BLaER1 treated with 17β-estradiol and CSF1 and Interleukin-3, amounts not matched to agents 10 nM and 100 nM (cell line): Measurements from ENCODE around the gene SDR9C7.

Experiments
- H3K27ac ChIP-seq, 11 experiments: shearing (Covaris generic); formaldehyde crosslinking; 2 replicates each; pipeline ENCODE4 v1.8.1; 2022
- H3K27me3 ChIP-seq, 11 experiments: shearing (Covaris generic); formaldehyde crosslinking; 2 replicates each; pipeline ENCODE4 v1.8.1; 2022
- H3K36me3 ChIP-seq, 11 experiments: shearing (Covaris generic); formaldehyde crosslinking; 2 replicates each; pipeline ENCODE4 v1.8.1; 2022
- H3K4me1 ChIP-seq, 10 experiments: shearing (Covaris generic); formaldehyde crosslinking; 2 replicates each; pipeline ENCODE4 v1.8.1; 2022
- H3K4me2 ChIP-seq, 11 experiments: shearing (Covaris generic); formaldehyde crosslinking; 2 replicates each; pipeline ENCODE4 v1.8.1; 2022
- H3K4me3 ChIP-seq, 10 experiments: shearing (Covaris generic); formaldehyde crosslinking; 2 replicates each; pipeline ENCODE4 v1.8.1; 2022
- H3K9ac ChIP-seq, 11 experiments: shearing (Covaris generic); formaldehyde crosslinking; 2 replicates each; pipeline ENCODE4 v1.8.1; 2022
- H3K9me3 ChIP-seq, 11 experiments: shearing (Covaris generic); formaldehyde crosslinking; replicated peaks in 1 of 11; 2 replicates each; pipeline ENCODE4 v1.8.1; 2022
- H4K20me1 ChIP-seq, 11 experiments: shearing (Covaris generic); formaldehyde crosslinking; 2 replicates each; pipeline ENCODE4 v1.8.1; 2022
- Cebpa-rat ChIP-seq, 11 experiments: shearing (Covaris generic); IDR thresholded peaks; 2 replicates each; pipeline ENCODE4 v1.8.1; 2022

SDR9C7 gene

DNA sequence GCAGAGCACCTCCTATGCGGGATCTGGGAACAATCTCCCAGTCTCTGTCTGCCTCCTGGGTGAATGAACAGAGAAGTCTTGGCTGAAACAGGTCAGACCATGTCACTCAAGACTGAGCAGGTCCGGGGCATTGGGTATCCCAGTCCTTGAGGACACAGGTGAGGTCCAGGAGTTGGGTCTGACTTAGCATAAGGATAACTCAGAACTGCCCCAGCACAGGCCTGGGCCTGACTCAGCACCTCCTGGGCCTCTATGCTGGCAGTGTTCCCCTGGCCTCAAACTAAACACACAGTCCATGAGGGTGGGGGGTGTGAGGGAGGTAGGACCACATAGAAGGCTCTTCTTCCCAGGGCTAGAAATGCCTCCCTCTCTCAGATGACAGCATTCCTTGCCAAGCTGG is 1.5 kb upstream of the SDR9C7 start:
- Histone ChIP-seq H3K9ac (no peak overlapping the region), H3K36me3 (no peaks in the 10 kb centered on the region), H3K27me3 (no peaks in the 10 kb centered on the region), H3K4me3 (no peak overlapping the region), H3K4me1 (peaks cover 0 to 42% (median 14%) of the 10 kb centered on the region in 10 experiments; a peak in 16 of 20 replicates), H3K4me2 (no peak overlapping the region), H4K20me1 (no peaks in the 10 kb centered on the region), H3K9me3 (0 out of 22 replicates have a peak, but pooled peaks cover 0 to 5% (median 0%) of the 10 kb centered on the region in 11 experiments), H3K27ac (no peak overlapping the region)
- no peak for TF ChIP-seq Cebpa-rat (IDR thresholded peaks at IDR 0.05)

DNA sequence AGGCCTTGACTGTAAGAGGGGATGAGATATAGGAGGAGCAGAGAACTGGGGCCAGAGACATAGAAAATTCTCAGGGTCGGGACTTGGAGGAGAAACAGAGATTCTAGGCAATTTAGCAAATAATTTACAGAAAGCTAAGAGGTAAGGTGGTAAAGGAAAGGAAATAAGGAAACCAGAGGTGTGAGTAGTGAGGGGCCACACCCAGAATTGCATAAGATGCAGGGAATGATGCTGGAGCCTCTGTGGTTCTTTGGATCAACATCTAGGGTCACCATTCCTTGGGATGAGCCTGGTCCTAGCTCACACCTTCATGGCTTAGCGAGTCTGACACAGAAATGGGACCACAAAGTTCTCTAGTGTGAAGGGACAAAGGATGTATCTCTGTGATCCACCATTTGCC is 949 bp upstream of the SDR9C7 start:
- no peaks in the 10 kb centered on the region for H3K27me3 ChIP-seq
- H3K9ac ChIP-seq, result no peak overlapping the region
- H3K4me2 ChIP-seq, result peak overlapping the region in 2 of 11 experiments; percentile 7 to 18; a peak in 1 of 22 replicates
- H4K20me1 ChIP-seq, result no peaks in the 10 kb centered on the region
- no peak overlapping the region for H3K4me3 ChIP-seq
- 0 out of 22 replicates have a peak, but pooled peaks cover 0 to 5% (median 0%) of the 10 kb centered on the region in 11 experiments for H3K9me3 ChIP-seq
- no peak overlapping the region for H3K27ac ChIP-seq
- H3K4me1 ChIP-seq, result peaks cover 0 to 42% (median 14%) of the 10 kb centered on the region in 10 experiments; a peak in 16 of 20 replicates
- H3K36me3 ChIP-seq, result no peaks in the 10 kb centered on the region
- TF ChIP-seq Cebpa-rat (IDR thresholded peaks at IDR 0.05), result no peak

DNA sequence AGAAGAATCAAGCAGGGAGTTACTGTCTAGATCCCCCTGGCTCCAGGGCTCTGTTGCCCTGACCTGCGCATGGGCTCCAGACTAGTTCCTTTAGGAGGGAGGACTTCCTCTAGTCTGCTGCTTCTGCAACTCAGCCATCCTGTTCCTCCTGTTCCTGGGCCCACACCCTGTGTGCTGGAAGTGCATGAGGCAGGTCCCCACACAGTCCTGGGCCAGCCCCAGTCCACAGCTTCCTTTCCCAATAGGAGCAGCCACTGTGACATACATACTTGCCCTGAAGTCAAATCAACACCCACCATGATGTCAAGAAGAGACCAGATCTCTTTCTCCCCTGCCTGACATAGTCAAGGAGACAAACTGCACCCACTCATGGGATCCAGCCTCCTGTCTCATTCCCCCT is 1.3 kb downstream of the SDR9C7 start:
- Histone ChIP-seq H3K27ac (peak overlapping the region in 3 of 11 experiments; percentile 7 to 54 (median 18); a peak in 4 of 22 replicates), H3K36me3 (no peaks in the 10 kb centered on the region), H3K27me3 (no peaks in the 10 kb centered on the region), H4K20me1 (no peaks in the 10 kb centered on the region), H3K4me2 (peak overlapping the region in 5 of 11 experiments; percentile 6 to 87 (median 69); a peak in 8 of 22 replicates), H3K4me1 (peaks cover 0 to 44% (median 16%) of the 10 kb centered on the region in 10 experiments; a peak in 16 of 20 replicates), H3K9me3 (0 out of 22 replicates have a peak, but pooled peaks cover 0 to 5% (median 0%) of the 10 kb centered on the region in 11 experiments), H3K4me3 (no peak overlapping the region), H3K9ac (0 out of 22 replicates have a peak overlapping the region, but pooled peaks of 1 of the 11 experiments have one; percentile 21)
- no peak for TF ChIP-seq Cebpa-rat (IDR thresholded peaks at IDR 0.05)

DNA sequence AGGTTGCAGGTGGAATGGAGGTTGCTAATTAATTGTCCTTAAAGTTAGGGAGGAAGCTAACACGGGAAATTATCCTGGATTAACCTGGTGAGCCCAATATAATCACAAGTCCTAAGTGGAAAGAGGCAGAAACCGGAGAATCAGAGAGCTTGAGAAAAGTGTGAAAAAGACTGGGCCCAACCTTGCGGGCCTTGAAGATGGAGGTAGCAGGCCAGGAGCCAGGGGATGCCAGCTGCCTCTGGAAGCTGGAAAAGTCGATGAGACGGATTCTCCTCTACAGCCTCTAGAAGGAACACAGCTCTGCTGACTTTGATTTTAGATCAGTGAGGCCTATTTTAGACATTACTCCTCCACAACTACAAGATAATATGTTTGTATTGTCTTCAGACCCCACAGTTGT is 2.1 kb downstream of the SDR9C7 start:
- Histone ChIP-seq H3K27ac (peak overlapping the region in 5 of 11 experiments; percentile 54 to 70 (median 60); a peak in 10 of 22 replicates), H3K9me3 (no peaks in the 10 kb centered on the region), H3K9ac (no peak overlapping the region), H3K36me3 (no peaks in the 10 kb centered on the region), H4K20me1 (no peaks in the 10 kb centered on the region), H3K4me2 (peak overlapping the region in 6 of 11 experiments; percentile 47 to 87 (median 78); a peak in 12 of 22 replicates), H3K4me1 (peaks cover 0 to 44% (median 16%) of the 10 kb centered on the region in 10 experiments; a peak in 16 of 20 replicates), H3K27me3 (no peaks in the 10 kb centered on the region), H3K4me3 (no peak overlapping the region)
- no peak for TF ChIP-seq Cebpa-rat (IDR thresholded peaks at IDR 0.05)

DNA sequence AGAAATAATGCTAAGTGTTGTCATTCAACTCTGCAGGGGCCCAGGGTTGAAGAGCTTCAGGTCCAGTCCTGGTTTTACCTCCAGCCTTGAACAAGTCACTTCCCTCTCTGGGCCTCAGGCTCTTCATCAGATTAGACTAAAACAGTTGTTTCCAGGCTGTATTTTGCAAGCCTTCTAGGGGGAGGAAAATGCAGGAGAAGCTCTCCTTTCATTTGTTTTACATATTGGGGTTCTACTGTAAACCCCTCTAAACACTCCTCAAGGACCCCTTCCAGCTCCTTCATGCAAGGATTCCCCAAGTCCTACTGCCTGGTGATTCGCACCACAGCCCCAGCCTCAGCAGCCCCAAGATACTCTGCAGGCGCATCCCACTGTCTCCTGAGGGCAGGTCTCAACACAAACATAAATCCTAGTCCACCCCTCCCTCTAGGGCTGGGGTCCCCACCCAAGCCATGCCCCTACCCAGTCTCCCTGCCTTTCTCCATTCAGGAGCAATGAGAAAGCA is 2.7 kb downstream of the SDR9C7 start:
- Histone ChIP-seq H4K20me1 (no peaks in the 10 kb centered on the region), H3K4me1 (peaks cover 0 to 44% (median 16%) of the 10 kb centered on the region in 10 experiments; a peak in 16 of 20 replicates), H3K36me3 (no peaks in the 10 kb centered on the region), H3K4me2 (peak overlapping the region; percentile 26 to 87 (median 67); a peak in 19 of 22 replicates), H3K27ac (peak overlapping the region in 10 of 11 experiments; percentile 30 to 70 (median 56); a peak in 17 of 22 replicates), H3K4me3 (no peak overlapping the region), H3K27me3 (no peaks in the 10 kb centered on the region), H3K9ac (peak overlapping the region in 5 of 11 experiments; percentile 10 to 48 (median 31); a peak in 3 of 22 replicates), H3K9me3 (no peaks in the 10 kb centered on the region)
- no peak for TF ChIP-seq Cebpa-rat (IDR thresholded peaks at IDR 0.05)

DNA sequence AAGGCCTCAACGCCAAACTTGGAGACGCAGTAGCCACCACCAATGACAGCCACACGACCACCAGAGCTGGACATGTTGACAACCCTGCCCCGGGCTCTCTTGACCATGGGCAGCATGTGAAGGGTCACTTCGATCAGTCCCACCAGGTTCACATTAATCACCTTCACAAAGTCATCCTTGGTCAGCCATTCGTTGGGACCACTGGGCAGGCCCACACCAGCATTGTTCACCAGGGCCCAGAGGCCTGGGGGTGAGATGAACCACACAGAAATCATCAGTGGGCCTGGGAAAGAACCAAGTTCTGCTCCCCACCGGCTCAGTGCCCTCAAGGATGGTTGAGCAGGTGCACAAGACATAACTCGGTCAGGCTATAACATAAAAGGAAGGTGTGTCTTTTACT is 4.0 kb downstream of the SDR9C7 start:
- 0 out of 22 replicates have a peak, but pooled peaks cover 0 to 7% (median 0%) of the 10 kb centered on the region in 11 experiments for H3K9me3 ChIP-seq
- H3K36me3 ChIP-seq, result no peaks in the 10 kb centered on the region
- no peak overlapping the region for H3K9ac ChIP-seq
- H3K27me3 ChIP-seq, result no peaks in the 10 kb centered on the region
- H3K4me3 ChIP-seq, result no peak overlapping the region
- no peak for TF ChIP-seq Cebpa-rat (IDR thresholded peaks at IDR 0.05)
- H3K27ac ChIP-seq, result no peak overlapping the region
- H3K4me1 ChIP-seq, result peaks cover 0 to 43% (median 16%) of the 10 kb centered on the region in 10 experiments; a peak in 16 of 20 replicates
- no peaks in the 10 kb centered on the region for H4K20me1 ChIP-seq
- no peak overlapping the region for H3K4me2 ChIP-seq

DNA sequence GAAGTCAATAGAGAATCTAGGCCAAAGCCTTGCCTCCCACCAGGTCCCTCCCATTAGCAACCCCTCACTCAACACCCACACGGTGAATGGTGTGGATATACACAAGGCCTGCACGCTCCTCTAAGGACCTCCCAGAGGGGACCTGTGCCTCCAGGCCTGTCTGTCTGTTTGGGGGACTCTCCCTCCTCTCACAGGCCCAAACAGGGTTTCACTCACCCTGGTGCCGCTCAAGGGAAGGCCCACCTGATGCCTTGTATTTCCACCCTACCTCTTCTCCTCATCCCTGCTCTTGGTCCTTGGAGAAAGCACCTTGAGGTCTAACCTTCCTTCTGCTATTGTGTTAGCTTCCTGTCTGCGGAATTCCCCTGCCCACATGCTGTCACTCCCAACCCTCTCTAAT is 4.4 kb downstream of the SDR9C7 start:
- no peaks in the 10 kb centered on the region for H3K27me3 ChIP-seq
- no peaks in the 10 kb centered on the region for H3K36me3 ChIP-seq
- 0 out of 22 replicates have a peak, but pooled peaks cover 0 to 7% (median 0%) of the 10 kb centered on the region in 11 experiments for H3K9me3 ChIP-seq
- no peaks in the 10 kb centered on the region for H4K20me1 ChIP-seq
- peaks cover 0 to 43% (median 16%) of the 10 kb centered on the region in 10 experiments; a peak in 16 of 20 replicates for H3K4me1 ChIP-seq
- TF ChIP-seq Cebpa-rat (IDR thresholded peaks at IDR 0.05), result no peak
- no peak overlapping the region for H3K4me3 ChIP-seq
- H3K9ac ChIP-seq, result no peak overlapping the region
- H3K4me2 ChIP-seq, result no peak overlapping the region
- no peak overlapping the region for H3K27ac ChIP-seq

DNA sequence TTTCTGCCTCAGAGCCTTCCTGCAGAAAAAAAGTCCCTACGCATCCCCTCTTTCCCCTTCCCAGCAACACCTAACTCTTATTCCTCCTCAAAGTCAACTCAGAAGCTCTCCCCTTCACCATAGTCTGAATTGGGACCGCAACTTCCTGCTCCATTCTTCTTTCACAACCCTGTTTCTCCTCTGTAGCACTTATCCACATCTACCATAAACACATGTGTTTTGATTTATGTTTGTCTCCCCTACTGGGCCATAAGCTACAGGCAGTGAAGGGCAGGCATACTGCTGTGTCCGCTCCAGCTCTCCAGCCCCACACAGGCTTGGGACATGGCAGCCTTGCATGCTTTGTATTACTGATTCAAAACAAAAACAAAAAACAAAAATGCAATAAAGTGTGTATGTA is 5.9 kb downstream of the SDR9C7 start:
- Histone ChIP-seq H3K36me3 (no peaks in the 10 kb centered on the region), H4K20me1 (no peaks in the 10 kb centered on the region), H3K27ac (no peak overlapping the region), H3K9ac (no peak overlapping the region), H3K27me3 (no peaks in the 10 kb centered on the region), H3K4me3 (no peak overlapping the region), H3K9me3 (0 out of 22 replicates have a peak, but pooled peaks cover 0 to 7% (median 0%) of the 10 kb centered on the region in 11 experiments), H3K4me2 (peak overlapping the region in 3 of 11 experiments; percentile 14 to 34 (median 33); a peak in 4 of 22 replicates), H3K4me1 (peaks cover 0 to 33% (median 15%) of the 10 kb centered on the region in 10 experiments; a peak in 16 of 20 replicates)
- TF ChIP-seq Cebpa-rat (IDR thresholded peaks at IDR 0.05), result no peak

DNA sequence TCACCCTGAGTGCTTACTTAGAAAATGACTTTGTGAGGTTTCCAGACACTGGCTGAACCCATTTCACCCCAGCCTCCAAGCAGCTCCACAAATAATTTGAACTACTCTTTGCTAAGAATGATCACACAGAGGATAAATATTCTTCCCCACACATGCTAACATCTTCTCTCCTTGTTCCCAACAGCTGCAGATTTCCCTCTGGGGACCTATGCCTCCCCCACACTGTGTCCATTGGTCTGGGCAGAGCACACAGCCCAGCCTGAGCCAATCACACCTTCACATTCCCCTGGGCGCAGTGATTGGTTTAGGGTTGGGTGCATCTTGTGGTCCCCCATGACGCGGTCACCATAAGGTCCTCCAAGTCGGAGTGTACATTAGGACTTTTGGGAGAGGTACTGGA is 6.9 kb downstream of the SDR9C7 start:
- no peak for TF ChIP-seq Cebpa-rat (IDR thresholded peaks at IDR 0.05)

More for the DNA sequence above, 6.9 kb downstream of the SDR9C7 start:
- no peak overlapping the region for H3K4me2 ChIP-seq
- no peaks in the 10 kb centered on the region for H3K36me3 ChIP-seq
- no peaks in the 10 kb centered on the region for H4K20me1 ChIP-seq
- no peak overlapping the region for H3K9ac ChIP-seq
- no peak overlapping the region for H3K27ac ChIP-seq
- H3K27me3 ChIP-seq, result no peaks in the 10 kb centered on the region
- 0 out of 22 replicates have a peak, but pooled peaks cover 0 to 7% (median 0%) of the 10 kb centered on the region in 11 experiments for H3K9me3 ChIP-seq
- no peak overlapping the region for H3K4me3 ChIP-seq
- peaks cover 0 to 26% (median 10%) of the 10 kb centered on the region in 10 experiments; a peak in 16 of 20 replicates for H3K4me1 ChIP-seq
